ENCODE data around the gene EEF1AKMT2. TPM values are rescaled to one million over a fixed set of nuclear protein-coding genes. Genes with fewer than 3 reads are reported as not detected.

The EEF1AKMT2 gene
- total RNA-seq, 1 donor: 19.9 TPM

DNA sequence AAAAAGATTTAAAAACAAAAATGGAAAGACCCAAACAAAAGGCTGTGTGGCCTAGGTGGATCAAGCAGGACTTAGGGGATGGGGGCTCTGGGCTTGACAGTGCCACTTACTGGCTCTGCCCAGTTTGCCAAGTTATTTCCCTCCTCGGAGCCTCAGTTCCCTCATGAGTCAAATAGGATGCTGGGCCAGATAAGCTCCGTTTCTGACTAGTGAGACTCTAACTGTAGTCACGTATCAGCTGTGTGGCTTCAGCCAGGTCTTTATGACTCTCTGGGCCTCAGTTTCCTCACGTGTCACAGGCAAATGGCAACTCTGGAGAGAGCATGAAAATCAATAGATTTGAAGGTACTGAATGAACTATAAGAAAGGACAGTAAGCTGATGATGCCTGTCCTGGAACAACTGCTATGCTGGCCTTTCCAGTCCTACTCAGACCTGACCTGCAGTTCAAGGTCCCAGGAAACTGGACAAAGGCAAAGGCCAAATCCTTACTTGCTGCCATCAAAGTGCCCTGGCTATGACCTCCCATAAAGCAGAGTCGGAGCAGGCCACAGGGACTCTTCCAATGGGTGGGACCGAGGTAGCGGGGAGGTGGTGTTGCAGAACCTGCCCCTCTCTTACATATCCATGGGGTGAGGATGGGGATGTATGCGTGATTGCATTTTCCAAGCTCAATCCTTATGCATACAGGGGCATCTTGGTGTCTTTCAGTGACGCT is 74.5 kb downstream of the EEF1AKMT2 start:
- TF ChIP-seq, protein P1, sequence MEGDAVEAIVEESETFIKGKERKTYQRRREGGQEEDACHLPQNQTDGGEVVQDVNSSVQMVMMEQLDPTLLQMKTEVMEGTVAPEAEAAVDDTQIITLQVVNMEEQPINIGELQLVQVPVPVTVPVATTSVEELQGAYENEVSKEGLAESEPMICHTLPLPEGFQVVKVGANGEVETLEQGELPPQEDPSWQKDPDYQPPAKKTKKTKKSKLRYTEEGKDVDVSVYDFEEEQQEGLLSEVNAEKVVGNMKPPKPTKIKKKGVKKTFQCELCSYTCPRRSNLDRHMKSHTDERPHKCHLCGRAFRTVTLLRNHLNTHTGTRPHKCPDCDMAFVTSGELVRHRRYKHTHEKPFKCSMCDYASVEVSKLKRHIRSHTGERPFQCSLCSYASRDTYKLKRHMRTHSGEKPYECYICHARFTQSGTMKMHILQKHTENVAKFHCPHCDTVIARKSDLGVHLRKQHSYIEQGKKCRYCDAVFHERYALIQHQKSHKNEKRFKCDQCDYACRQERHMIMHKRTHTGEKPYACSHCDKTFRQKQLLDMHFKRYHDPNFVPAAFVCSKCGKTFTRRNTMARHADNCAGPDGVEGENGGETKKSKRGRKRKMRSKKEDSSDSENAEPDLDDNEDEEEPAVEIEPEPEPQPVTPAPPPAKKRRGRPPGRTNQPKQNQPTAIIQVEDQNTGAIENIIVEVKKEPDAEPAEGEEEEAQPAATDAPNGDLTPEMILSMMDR (IDR thresholded peaks at IDR 0.05; ENCODE audit: insufficient read depth, low read depth, low read length): no peak
- DNase-seq (ENCODE audit: low read depth): no peak
- no peak overlapping the region for H3K4me3 ChIP-seq (ENCODE audit: low read depth, low read length)

DNA sequence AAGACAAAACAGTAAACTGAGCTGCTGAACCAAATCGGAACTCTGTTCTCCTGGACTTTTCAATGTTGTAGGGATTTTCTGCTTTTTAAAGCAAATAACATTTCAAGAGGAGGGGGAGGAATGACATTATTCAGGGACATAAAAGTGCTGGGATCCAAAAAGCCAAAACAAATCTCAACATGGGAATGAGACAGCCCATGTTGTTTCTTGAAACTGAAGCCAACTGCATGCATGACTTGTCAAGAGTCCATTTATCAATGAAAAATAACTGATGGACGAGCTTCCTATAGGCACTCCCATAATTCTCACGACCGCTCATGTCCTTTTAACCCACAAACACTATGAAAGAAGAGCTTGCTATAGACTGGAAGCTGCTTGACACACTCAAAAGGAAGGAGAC is 75.3 kb downstream of the EEF1AKMT2 start:
- no peak overlapping the region for H3K4me3 ChIP-seq (ENCODE audit: low read depth, low read length)
- no peak for DNase-seq (ENCODE audit: low read depth)
- TF ChIP-seq, protein P1 (IDR thresholded peaks at IDR 0.05; ENCODE audit: insufficient read depth, low read depth, low read length): no peak

GRCh38 chr10:124715439-124715838 is 76.2 kb downstream of the EEF1AKMT2 start:
- DNase-seq (ENCODE audit: low read depth): no peak
- no peak overlapping the region for H3K4me3 ChIP-seq (ENCODE audit: low read depth, low read length)
- TF ChIP-seq, protein P1 (IDR thresholded peaks at IDR 0.05; ENCODE audit: insufficient read depth, low read depth, low read length): no peak

DNA sequence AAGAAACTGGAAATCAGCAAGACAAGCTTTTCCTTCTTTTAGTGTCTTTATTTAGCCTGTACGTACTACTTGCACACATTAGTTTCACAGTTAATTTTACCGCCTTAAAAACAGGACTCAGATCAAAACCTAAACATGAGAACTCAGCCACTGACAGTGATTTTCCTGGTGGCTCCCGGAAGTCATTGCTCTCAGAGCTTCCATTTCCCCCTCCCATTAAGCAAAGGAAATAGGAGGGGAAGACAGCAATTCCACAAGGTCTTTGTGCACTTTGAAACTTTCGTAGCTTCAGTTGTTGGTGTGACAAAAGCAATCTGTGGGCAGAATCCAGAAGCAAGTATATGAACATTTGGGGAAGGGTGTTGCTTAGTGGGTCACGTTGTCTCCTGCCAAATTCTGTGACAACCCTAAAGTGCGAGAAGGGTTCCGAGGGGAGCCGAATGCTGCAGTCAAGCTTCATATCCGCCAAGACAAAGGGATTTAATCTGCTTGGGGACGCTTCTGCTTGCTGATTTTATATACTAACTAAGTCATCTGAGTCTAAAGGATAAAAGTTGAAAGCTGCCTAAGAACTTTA is 77.9 kb downstream of the EEF1AKMT2 start:
- TF ChIP-seq, protein P1 (IDR thresholded peaks at IDR 0.05; ENCODE audit: insufficient read depth, low read depth, low read length): no peak
- no peak for DNase-seq (ENCODE audit: low read depth)
- no peak overlapping the region for H3K4me3 ChIP-seq (ENCODE audit: low read depth, low read length)

DNA sequence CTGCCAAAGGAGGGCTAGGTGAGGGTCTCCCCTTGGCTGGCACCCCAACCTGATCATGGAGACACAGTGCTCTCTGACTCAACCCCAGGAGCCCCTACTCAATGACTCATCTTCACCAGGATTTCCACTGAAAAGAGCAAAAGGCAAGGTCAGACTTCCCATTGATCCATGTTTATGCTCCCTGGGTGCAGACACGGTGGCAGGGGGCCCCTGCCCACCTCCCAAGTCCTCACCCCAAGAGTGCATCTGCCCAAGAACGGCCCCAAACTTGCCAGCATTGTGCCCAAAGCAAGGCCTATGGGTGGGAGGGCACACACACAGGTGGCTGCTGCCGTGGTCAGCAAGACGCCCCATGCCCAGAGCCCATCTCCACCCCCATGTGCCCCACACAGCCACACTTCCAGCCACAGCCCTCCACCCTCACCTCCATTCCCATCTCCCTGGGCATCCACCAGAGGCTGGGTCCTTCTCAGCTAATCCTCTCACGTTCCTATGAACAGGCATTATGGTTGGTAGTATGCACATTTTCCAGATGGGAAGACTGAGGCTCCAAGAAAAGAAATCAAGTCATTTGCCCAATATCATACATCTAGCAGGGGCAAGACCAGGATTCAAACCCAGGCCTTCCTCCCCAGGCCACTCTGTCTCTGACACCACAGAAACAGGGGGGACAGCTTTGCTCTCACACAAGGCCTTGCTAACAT is 78.8 kb downstream of the EEF1AKMT2 start:
- TF ChIP-seq, protein P1 (IDR thresholded peaks at IDR 0.05; ENCODE audit: insufficient read depth, low read depth, low read length): no peak
- no peak for DNase-seq (ENCODE audit: low read depth)
- no peak overlapping the region for H3K4me3 ChIP-seq (ENCODE audit: low read depth, low read length)

DNA sequence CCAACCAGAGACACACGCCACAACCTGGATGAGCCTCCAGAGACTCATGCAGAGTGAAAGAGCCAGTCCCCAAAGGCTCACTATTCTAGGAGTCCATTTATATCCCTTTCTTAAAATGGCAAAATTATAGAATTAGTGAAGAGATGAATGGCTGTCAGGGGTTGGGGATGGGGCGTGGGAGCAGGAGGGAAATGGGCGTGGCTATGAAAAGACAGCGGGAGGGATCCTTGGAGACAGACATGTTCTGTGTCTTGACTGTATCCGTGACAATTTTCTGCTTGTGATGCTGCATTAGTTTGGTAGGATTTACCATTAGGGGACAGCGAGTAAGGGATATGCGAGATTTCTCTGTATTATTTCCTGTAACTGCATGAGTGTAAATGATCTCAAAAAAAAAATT is 80.5 kb downstream of the EEF1AKMT2 start:
- TF ChIP-seq, protein P1 (IDR thresholded peaks at IDR 0.05; ENCODE audit: insufficient read depth, low read depth, low read length): no peak
- DNase-seq (ENCODE audit: low read depth): no peak

More for the DNA sequence above, 80.5 kb downstream of the EEF1AKMT2 start:
- no peak overlapping the region for H3K4me3 ChIP-seq (ENCODE audit: low read depth, low read length)
